Activated CD8-positive, alpha-beta T cell treated with anti-CD3 and anti-CD28 coated beads for 36 hours (primary cell): ENCODE data around the gene ZNF823. TPM values are rescaled to one million over a fixed set of nuclear protein-coding genes. Genes with fewer than 3 reads are reported as not detected.

Experiments used
- ATAC-seq: fragments of 200-7000 bp; cut with Tn5 transposase; one replicate; pipeline ENCODE4 v1.10.0; 2021; ENCODE audit warnings: mild to moderate bottlenecking, moderate library complexity
- CTCF ChIA-PET: fragments of 350-600 bp; sonication (Branson Sonifier 250); formaldehyde crosslinking; loops from one replicate; lab custom pipeline; 2021; ENCODE audit warnings: antibody characterized with exemption; lab: Charles Lee
- POLR2A ChIA-PET: fragments of 350-600 bp; sonication (Branson Sonifier 250); formaldehyde crosslinking; loops from one replicate; lab custom pipeline; 2021; ENCODE audit warnings: antibody characterized with exemption; lab: Charles Lee
- DNase-seq: peaks from one replicate; pipeline ENCODE4 v3.0.0-alpha.2; 2020
- H3K27ac Mint-ChIP-seq: one replicate; pipeline ENCODE4 v1.8.0; 2021; ENCODE audit warnings: mild to moderate bottlenecking, mixed read lengths
- H3K27me3 Mint-ChIP-seq: one replicate; pipeline ENCODE4 v1.8.0; 2021; ENCODE audit warnings: mixed read lengths
- H3K36me3 Mint-ChIP-seq: one replicate; pipeline ENCODE4 v1.8.0; 2021; ENCODE audit warnings: low read depth, mixed read lengths
- H3K4me1 Mint-ChIP-seq: one replicate; pipeline ENCODE4 v1.8.0; 2021; ENCODE audit warnings: low read depth, mixed read lengths
- H3K4me3 Mint-ChIP-seq: one replicate; pipeline ENCODE4 v1.8.0; 2021; ENCODE audit warnings: mild to moderate bottlenecking, moderate library complexity, mixed read lengths
- H3K9me3 Mint-ChIP-seq: one replicate; pipeline ENCODE4 v1.8.0; 2021; ENCODE audit warnings: mixed read lengths
- intact Hi-C: fragments of 100-400 bp; cut with micrococcal nuclease; formaldehyde crosslinking; loops from one replicate; pipeline ENCODE4 v1.10.0; 2022
- total RNA-seq, 2 experiments: library from RNA; stranded (reverse); gene quantifications; one replicate each; pipeline ENCODE4 v1.2.3, GENCODE V29; 2021
- TF ChIP-seq, protein P1 (sequence below): fragments of 200-600 bp; IDR thresholded peaks from one replicate; pipeline ENCODE4 v1.8.0; 2022; ENCODE audit warnings: antibody characterized with exemption, mild to moderate bottlenecking

Gene ZNF823
- total RNA-seq, 2 experiments from 2014 or later, result 3.3 to 3.9 TPM

DNA sequence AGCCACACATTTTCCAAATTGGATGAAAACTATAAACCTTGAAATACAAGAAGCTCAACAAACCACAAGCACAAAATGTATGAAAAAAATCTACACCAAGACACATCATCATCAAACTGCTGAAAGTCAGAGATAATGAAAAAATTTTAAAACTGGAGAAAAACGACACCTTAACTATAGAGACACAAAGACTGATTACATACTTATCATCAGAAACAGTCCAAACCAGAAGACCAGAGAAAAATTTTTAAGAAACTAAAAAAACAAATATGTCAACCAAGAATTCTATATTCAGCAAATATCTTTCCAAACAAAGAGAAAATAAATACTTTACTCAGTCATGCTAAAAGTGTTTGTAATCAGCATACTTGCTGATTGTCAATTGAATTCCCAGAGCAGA, 8.5 kb upstream of the ZNF823 start:
- Mint-ChIP-seq H3K27me3 (peaks cover 6% of the 10 kb centered on the region), H3K4me3 (no peak overlapping the region), H3K9me3 (peaks cover 30% of the 10 kb centered on the region), H3K4me1 (no peaks in the 10 kb centered on the region), H3K27ac (no peak overlapping the region), H3K36me3 (peaks cover 1% of the 10 kb centered on the region)
- ChIA-PET CTCF (no interaction called here), POLR2A (no interaction called here)
- DNase-seq (no peak), ATAC-seq (no peak)
- TF ChIP-seq, protein P1, sequence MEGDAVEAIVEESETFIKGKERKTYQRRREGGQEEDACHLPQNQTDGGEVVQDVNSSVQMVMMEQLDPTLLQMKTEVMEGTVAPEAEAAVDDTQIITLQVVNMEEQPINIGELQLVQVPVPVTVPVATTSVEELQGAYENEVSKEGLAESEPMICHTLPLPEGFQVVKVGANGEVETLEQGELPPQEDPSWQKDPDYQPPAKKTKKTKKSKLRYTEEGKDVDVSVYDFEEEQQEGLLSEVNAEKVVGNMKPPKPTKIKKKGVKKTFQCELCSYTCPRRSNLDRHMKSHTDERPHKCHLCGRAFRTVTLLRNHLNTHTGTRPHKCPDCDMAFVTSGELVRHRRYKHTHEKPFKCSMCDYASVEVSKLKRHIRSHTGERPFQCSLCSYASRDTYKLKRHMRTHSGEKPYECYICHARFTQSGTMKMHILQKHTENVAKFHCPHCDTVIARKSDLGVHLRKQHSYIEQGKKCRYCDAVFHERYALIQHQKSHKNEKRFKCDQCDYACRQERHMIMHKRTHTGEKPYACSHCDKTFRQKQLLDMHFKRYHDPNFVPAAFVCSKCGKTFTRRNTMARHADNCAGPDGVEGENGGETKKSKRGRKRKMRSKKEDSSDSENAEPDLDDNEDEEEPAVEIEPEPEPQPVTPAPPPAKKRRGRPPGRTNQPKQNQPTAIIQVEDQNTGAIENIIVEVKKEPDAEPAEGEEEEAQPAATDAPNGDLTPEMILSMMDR, result no peak
- intact Hi-C loops, result no loop called here

DNA sequence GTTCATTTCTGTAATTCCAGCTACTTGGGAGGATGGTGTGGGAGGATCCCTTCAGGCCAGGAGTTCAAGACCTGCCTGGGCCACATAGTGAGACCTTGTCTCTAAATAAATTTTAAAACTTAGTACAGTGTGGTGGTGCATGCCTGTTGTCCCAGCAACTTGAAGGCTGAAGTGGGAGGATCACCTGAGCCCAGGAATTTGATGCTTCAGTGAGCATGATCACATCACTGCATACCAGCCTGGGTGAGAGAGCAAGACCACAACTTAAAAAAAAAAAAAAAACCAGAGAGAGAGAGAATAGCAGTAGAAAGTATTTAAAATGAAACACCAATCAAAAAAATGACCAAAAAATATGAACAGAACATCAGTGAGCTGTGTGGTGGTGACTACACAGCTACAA, 7.1 kb upstream of the ZNF823 start:
- H3K4me1 Mint-ChIP-seq, result no peaks in the 10 kb centered on the region
- peaks cover 1% of the 10 kb centered on the region for H3K36me3 Mint-ChIP-seq
- ChIA-PET POLR2A (interaction anchor here (0.6 kb wide), 1 partner anchor 1023 kb away, joined by 3 read pairs; no protein-coding TSS in a partner anchor), CTCF (no interaction called here)
- peaks cover 2% of the 10 kb centered on the region for H3K27me3 Mint-ChIP-seq
- H3K9me3 Mint-ChIP-seq, result peaks cover 22% of the 10 kb centered on the region
- DNase-seq, result no peak
- H3K27ac Mint-ChIP-seq, result no peak overlapping the region
- no peak for ATAC-seq
- intact Hi-C loops, result no loop called here
- TF ChIP-seq, protein P1, result no peak
- no peak overlapping the region for H3K4me3 Mint-ChIP-seq

- H3K4me3 Mint-ChIP-seq, result peak overlapping the region; percentile 80
- DNase-seq (peak; percentile 62), ATAC-seq (peak; percentile 34)
- no peaks in the 10 kb centered on the region for H3K27me3 Mint-ChIP-seq
- intact Hi-C loops, result no loop called here
- peaks cover 18% of the 10 kb centered on the region for H3K4me1 Mint-ChIP-seq
- no peaks in the 10 kb centered on the region for H3K9me3 Mint-ChIP-seq
- ChIA-PET POLR2A (interaction anchor here (0.6 to 0.7 kb wide), 3 partner anchors 76 to 1045 kb away, joined by 3 to 4 read pairs (median 3); partner anchors contain the start of gene ELOF1), CTCF (interaction anchor here (0.8 kb wide), 1 partner anchor 38 kb away, joined by 3 read pairs; no protein-coding TSS in a partner anchor)
- TF ChIP-seq, protein P1, result no peak
- peak overlapping the region; percentile 80 for H3K27ac Mint-ChIP-seq
- peaks cover 7% of the 10 kb centered on the region for H3K36me3 Mint-ChIP-seq
These were observed 591 bp downstream of the ZNF823 start for GRCh38 chr19:11737964-11738745.

DNA sequence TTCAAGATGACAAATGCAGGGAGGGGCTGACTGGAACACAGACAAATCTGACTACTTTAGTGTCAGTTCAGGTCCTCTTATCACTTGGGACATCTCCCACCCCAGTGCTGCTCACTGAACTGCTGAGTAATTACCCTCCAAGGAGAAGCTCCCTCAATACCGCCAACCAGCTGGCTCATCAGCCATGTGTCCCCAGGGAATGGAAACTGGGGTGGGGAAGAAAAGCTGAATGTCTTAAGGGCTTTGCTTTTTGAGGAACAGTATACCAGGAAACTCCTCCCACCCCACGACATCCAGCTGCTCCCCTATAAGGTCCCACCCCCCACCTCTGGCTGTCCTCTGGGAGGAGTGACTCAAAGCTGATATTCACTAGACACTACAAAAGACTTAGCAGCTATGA, 2.0 kb downstream of the ZNF823 start:
- ATAC-seq (no peak), DNase-seq (peak; percentile 26)
- TF ChIP-seq, protein P1, result no peak
- intact Hi-C loops, result no loop called here
- Mint-ChIP-seq H3K27ac (no peak overlapping the region), H3K27me3 (no peaks in the 10 kb centered on the region), H3K4me1 (peaks cover 21% of the 10 kb centered on the region), H3K9me3 (no peaks in the 10 kb centered on the region), H3K36me3 (peaks cover 10% of the 10 kb centered on the region), H3K4me3 (peak overlapping the region; percentile 60)
- POLR2A ChIA-PET, result interaction anchor here (0.9 kb wide), 1 partner anchor 30 kb away, joined by 3 read pairs; no protein-coding TSS in a partner anchor
- CTCF ChIA-PET, result interaction anchor here (0.8 to 1.6 kb wide), 4 partner anchors 37 to 248 kb away, joined by 3 to 7 read pairs (median 5); no protein-coding TSS in a partner anchor

- H3K36me3 Mint-ChIP-seq, result peaks cover 16% of the 10 kb centered on the region
These were observed 3.4 kb downstream of the ZNF823 start for GRCh38 chr19:11735375-11735774.

More at GRCh38 chr19:11735375-11735774, 3.4 kb downstream of the ZNF823 start:
- ChIA-PET POLR2A (no interaction called here), CTCF (interaction anchor here (1.4 kb wide), 2 partner anchors 62 to 249 kb away, joined by 3 to 5 read pairs; no protein-coding TSS in a partner anchor)
- ATAC-seq (no peak), DNase-seq (no peak)
- H3K27ac Mint-ChIP-seq, result no peak overlapping the region
- no peaks in the 10 kb centered on the region for H3K27me3 Mint-ChIP-seq
- no peak overlapping the region for H3K4me3 Mint-ChIP-seq
- no peaks in the 10 kb centered on the region for H3K9me3 Mint-ChIP-seq
- peaks cover 21% of the 10 kb centered on the region for H3K4me1 Mint-ChIP-seq
- intact Hi-C loops, result no loop called here
- TF ChIP-seq, protein P1, result no peak
